Measurements from ENCODE around the gene SP140.
A peak's percentile ranks its signal among the peaks of the same experiment; 100 is the strongest.
"Not testable (repeated sequence)": the region's sequence is repeated elsewhere in the genome, so short reads cannot be mapped to it uniquely, and the experiment has no call there.

Gene SP140

GRCh38 chr2:230322561-230323384 lies 97.2 kb downstream of the SP140 start:
- no peak overlapping the region for H3K4me3 ChIP-seq (ENCODE audit: low read depth, low read length)
- DNase-seq (ENCODE audit: low read depth) = no peak

- H3K4me3 ChIP-seq (ENCODE audit: low read depth, low read length) = no peak overlapping the region
- no peak for DNase-seq (ENCODE audit: low read depth)
Measured at GRCh38 chr2:230323385-230324106, 98.0 kb downstream of the SP140 start.

- no peak for DNase-seq (ENCODE audit: low read depth)
- no peak overlapping the region for H3K4me3 ChIP-seq (ENCODE audit: low read depth, low read length)
Measured at GRCh38 chr2:230324503-230324902, 99.0 kb downstream of the SP140 start.

DNA sequence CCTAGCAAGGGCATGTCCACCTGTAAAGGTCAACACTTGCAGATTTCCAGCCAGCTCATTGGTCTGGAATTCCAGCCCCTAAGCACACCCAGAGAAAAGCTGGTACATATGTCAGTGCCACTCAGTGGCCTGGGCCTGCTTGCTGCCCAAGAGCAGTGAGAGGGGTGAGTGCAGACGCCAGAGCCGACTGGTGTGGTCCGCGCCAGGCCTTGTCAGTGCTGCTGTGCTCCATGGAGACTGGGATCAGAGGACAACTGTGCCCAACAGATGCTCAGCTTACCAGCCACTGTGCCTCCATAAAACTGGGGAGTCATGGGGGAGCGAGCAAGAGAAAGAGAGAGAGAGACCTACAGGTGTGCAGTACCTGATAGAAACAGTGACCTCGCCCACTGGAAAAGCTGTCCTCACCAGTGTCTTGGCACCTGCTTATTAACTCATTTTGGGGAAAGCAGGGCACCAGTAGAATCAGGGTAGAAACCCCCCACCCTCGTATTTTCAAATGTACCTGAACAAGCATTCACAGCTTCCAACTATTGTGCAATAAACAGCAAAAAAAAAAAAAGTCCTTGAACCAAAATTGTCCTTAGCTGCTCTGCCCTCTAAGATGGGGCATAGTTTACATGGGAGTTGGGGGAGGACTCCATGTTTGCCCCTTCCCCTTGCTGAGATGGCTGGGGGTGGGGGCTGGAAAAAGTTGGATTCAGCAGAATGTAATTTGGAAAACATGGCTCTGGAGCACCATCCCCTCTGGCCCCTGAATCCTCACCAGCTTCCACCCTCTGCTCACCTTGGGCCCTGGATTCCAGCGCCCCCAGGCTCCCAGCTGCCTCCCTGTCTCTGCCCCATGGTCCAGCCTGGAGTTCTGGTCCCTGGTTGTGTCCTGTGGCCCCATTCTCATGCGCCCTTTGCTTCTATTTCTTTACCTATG lies 100.0 kb downstream of the SP140 start:
- no peak for DNase-seq (ENCODE audit: low read depth)
- H3K4me3 ChIP-seq (ENCODE audit: low read depth, low read length) = no peak overlapping the region

DNA sequence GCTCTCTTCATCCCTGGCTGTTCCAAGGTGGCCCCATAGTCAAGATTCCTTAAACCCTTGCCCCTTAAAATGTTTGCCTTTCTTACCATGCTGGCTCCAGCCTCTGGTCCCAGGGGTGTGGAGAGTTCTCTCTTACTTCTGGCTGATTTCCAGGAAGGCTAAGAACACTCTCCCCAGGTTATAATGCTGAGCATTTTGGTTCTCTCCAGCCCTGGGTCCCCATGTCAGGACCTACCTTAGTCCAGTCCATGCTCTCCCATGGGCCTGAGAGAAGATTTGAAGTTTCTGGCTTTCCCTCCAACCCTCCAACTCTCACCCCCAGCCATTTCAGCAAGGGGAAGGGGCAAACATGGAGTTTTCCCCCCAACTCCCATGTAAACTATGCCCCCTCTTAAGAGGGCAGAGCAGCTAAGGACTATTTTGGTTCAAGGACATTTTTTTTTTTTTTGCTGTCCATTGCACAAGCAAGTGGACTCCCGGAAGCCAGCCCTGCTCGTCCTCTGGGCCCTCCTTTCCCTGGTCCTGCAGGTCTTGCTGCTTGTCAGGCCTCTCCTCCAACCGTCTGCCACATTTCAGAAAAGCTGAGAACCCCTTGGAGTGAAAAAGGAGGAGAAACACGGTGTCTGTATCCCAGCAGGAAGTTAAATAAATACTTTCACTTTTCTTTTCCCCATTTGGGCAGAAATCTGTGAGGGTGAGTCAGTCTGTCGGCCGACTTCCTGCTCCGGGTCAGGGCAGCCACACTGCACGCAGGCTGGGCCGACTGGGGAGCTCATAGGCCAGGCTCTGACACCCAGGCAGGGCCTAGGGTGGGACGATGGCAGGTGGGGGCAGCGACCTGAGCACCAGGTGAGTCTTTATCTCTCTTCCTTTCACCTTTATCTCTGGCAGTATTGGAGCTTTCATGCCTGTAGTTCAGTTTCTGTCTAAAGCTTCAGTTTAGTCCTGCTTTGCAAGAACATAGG lies 101.2 kb downstream of the SP140 start, which contains the start of gene SP140L:
Gene SP140L, plus strand, starts transcription at position 741 of the 965 bp plus-strand sequence. Its CDS starts 77 bp downstream, at position 818.
- peak within 1 kb of the TSS; percentile 53 for H3K4me3 ChIP-seq (ENCODE audit: low read depth, low read length)
- DNase-seq (ENCODE audit: low read depth) = peak; percentile 36

- H3K4me3 ChIP-seq (ENCODE audit: low read depth, low read length) = peak overlapping the region; percentile 53
- no peak for DNase-seq (ENCODE audit: low read depth)
Measured at GRCh38 chr2:230327418-230328154, 102.0 kb downstream of the SP140 start.

DNA sequence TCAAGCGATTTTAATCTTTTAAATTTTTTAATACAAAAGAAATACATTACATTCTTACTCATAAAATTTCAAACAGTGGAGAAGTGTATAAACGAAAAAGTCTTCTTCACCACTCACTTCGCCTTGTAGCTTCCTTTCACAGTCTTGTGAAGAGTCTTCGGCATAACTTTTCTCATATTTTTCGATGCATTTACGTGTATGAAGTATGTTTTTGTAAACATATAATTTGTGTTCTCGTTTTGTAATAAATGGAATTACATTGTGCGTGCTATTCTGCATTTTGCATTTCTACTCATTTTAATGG lies 102.6 kb downstream of the SP140 start:
- H3K4me3 ChIP-seq (ENCODE audit: low read depth, low read length) = no peak overlapping the region
- DNase-seq (ENCODE audit: low read depth) = no peak

DNA sequence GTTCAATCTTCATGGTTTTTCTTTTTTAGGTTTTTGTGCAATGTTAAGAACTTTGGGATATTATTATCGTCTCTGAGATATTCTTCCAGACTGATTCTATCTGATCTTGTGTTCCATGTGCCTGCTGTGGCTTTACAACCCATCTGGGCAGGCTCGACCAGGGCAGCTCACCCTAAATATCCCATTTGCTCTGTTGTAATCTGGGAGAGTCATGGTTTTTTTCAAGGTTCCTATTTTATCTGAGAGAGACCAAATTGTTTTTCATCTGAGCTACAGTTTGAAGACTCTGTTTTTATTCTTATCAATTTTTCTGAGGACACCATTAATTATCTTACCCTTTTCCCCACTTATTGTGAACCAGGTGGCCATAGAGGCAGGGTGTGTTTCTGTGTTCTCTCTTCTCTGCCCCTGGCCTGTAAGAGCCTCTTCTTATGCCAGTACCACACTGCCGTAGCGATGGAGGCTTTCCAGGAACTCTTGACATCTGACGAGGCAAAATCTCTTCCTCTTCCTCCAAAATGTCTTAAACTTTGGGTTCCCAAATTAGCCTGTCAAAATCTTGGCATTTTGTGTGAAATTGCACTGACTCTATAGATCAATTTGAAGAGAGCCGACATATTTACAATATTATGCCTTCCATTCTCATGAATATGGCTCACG lies 104.5 kb downstream of the SP140 start:
- no peak overlapping the region for H3K4me3 ChIP-seq (ENCODE audit: low read depth, low read length)
- no peak for DNase-seq (ENCODE audit: low read depth)

DNA sequence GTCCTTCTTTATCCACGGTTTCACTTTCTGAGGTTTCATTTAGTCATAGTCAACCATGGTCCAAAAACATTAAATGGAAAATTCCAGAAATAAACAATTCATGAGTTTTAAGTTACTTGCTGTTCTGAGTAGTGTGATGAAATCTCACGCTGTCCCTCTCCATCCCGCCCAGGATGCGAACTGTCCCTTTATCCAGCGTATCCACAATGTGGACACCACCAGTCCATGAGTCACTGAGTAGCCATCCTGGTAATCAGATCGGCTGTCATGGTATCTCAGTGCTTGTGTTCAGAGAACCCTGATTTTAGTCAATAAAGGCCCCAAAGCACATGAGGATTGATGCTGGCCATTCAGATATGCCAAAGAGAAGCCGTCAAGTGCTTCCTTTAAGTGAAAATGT lies 105.2 kb downstream of the SP140 start:
- DNase-seq (ENCODE audit: low read depth) = no peak
- no peak overlapping the region for H3K4me3 ChIP-seq (ENCODE audit: low read depth, low read length)

DNA sequence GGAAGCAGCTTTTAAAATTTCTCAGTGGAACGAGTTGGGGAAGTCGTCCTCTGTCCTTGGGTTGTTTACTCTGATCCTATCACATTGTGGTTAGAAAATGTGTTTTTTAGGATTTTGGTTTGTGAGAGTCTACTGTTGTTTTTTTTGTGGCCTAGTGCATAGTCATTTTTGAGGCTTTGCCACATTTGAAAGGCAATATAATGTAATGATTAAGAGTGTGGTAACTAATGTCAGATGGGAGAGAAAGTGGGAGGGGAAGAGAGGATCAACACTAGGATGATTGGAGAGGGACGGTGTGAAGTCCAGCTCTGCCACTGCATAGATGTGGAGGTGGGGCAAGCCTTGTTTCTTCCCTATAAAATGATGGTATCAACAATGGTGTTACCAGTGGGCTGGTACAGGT lies 109.9 kb downstream of the SP140 start:
- DNase-seq (ENCODE audit: low read depth) = no peak
- no peak overlapping the region for H3K4me3 ChIP-seq (ENCODE audit: low read depth, low read length)

DNA sequence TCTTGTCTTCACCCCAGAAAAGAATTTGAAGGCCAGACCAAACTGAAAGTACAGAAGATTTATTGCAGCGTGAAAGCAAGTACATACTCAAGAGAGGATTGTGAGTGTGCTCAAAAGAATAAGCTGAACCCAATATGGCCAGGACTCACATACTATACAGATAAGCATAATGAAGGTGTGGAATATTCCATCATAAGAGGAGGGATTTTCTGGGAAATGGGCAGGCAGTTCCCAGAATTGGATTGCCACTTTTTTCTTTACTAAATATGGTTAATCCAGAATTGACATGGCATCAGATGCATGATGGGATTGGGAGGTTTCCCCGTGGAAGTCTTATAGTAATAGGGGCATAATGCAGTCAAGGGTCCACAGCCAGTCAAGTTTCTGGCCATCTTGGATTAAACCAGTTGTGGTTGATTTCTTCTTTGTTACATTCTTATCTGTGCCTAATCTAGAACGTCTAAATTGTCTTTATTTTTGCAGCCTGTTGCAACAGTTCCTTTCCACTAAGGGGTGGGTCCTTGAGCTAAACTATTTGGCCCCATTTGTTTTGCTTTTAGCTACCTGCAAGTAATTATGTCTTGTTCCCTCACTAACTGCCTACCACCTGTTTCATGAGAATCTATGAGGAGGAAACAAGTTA lies 110.4 kb downstream of the SP140 start:
- H3K4me3 ChIP-seq (ENCODE audit: low read depth, low read length) = no peak overlapping the region
- DNase-seq (ENCODE audit: low read depth) = no peak

DNA sequence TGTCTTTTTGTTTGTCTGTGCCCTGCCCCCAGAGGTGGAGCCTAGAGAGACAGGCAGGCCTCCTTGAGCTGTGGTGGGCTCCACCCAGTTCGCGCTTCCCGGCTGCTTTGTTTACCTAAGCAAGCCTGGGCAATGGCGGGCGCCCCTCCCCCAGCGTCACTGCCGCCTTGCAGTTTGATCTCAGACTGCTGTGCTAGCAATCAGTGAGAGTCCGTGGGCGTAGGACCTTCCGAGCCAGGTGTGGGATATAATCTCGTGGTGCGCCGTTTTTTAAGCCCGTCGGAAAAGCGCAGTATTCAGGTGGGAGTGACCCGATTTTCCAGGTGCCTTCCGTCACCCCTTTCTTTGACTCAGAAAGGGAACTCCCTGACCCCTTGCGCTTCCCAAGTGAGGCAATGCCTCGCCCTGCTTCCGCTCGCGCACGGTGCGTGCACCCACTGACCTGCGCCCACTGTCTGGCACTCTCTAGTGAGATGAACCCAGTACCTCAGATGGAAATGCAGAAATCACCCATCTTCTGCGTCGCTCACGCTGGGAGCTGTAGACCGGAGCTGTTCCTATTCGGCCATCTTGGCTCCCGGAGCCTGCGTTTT lies 116.5 kb downstream of the SP140 start:
- not testable (repeated sequence) for H3K4me3 ChIP-seq (ENCODE audit: low read depth, low read length); DNase-seq (ENCODE audit: low read depth)

DNA sequence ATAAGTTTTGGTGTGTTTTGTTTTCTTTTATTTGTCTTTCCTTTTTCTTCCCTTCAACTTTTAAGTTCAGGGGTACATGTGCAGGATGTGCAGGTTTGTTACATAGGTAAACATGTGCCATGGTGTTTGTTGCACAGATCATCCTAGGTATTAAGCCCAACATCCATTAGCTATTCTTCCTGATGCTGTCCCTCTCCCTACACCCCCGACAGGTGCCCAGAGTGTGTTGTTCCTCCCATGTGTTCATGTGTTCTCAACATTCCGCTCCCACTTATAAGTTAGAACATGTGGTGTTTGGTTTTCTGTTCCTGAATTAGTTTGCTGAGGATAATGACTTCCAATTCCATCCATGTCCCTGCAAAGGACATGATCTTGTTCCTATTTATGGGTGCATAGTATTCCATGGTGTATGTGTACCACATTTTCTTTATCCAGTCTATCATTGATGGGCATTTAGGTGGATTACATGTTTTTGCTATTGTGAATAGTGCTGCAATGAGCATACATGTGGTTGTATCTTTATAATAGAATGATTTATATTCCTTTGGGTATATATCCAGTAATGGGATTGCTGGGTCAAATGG lies 117.6 kb downstream of the SP140 start:
- DNase-seq (ENCODE audit: low read depth) = not testable (repeated sequence)

DNA sequence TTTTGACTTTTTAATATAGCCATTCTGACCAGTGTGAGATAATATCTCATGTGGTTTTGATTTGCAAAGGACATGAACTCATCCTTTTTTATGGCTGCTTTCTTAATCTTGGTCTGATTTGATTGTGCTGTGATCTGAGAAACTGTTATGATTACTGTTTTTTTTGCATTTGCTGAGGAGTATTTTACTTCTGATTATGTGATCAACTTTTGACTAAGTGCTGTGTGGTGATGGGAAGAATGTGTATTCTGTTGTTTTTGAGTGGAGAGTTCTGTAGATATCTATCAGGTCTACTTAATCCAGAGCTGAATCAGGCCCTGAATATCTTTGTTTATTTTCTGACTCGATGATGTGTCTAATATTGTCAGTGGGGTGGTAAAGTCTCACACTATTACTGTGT lies 118.2 kb downstream of the SP140 start:
- no peak overlapping the region for H3K4me3 ChIP-seq (ENCODE audit: low read depth, low read length)
- no peak for DNase-seq (ENCODE audit: low read depth)

More for the DNA sequence above, 117.6 kb downstream of the SP140 start:
- not testable (repeated sequence) for H3K4me3 ChIP-seq (ENCODE audit: low read depth, low read length)

DNA sequence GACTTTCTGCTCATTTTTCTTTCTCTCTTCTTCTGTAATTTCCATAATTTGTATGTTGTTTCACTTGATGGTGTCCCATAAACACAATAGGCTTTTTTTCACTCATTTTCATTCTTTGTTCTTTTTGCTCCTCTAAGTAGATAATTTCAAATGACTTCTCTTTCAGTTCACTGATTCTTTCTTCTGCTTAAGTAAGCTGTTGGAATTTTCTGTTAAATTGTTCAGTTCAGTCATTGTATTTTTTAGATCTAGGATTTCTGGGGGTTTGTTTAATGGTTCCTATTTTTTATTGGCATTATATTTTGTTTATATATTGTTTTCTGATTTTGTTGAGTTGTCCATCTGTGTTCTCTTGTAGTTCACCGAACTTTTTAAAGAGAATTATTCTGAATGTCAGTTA lies 120.9 kb downstream of the SP140 start:
- no peak for DNase-seq (ENCODE audit: low read depth)
- H3K4me3 ChIP-seq (ENCODE audit: low read depth, low read length) = no peak overlapping the region

DNA sequence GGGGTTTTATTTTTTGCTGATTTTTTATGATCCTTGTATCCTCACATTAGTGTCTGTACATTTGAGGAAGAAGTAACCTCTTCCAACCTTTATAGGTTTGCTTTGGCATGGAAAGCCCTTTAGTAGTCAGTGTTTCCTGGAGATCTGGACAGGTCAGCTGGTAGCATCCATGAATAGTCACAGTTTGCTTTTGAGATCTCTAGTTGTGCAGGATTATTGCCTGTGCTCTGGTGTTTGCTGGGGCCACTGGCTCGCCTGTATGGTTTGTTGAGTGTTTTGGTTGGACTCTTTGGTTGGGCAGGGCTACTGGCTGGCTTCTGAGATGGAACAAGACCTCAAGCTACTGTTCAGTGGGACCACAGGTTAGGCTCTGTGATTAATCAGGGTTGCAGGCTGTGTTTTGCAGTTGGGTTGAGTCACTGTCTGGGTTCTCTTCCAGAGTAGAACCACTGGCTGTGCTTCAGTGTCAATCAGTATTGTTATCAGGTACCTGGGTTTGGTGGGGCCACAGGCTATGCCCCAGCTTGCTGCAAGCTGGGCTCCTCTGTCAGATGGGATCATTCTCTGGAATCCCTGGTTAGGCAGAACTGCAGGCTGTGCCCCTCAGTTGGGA lies 121.5 kb downstream of the SP140 start:
- DNase-seq (ENCODE audit: low read depth) = no peak
- no peak overlapping the region for H3K4me3 ChIP-seq (ENCODE audit: low read depth, low read length)

All from skeletal muscle cell (primary cell).